ENCODE data around the gene HSD17B2.

DNA sequence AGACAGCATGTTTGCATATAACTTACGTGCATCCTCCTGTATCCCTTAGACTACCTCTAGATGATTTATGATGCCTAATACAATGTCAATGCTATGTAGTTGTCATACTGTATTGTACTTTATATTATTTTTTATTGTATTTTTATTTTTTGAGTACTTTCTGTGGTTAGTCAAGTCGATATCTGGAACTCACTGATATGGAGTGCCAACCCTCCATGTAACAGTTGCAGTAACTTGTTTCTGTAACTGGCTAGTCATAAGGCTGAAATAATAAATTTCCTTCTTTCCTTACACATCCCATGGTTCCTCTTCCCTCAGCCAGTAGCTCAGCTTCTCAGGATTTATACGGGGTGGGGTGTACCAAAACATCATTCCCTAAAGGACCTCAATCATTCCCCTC, 111.5 kb downstream of the HSD17B2 start:
- TF ChIP-seq, protein P1, sequence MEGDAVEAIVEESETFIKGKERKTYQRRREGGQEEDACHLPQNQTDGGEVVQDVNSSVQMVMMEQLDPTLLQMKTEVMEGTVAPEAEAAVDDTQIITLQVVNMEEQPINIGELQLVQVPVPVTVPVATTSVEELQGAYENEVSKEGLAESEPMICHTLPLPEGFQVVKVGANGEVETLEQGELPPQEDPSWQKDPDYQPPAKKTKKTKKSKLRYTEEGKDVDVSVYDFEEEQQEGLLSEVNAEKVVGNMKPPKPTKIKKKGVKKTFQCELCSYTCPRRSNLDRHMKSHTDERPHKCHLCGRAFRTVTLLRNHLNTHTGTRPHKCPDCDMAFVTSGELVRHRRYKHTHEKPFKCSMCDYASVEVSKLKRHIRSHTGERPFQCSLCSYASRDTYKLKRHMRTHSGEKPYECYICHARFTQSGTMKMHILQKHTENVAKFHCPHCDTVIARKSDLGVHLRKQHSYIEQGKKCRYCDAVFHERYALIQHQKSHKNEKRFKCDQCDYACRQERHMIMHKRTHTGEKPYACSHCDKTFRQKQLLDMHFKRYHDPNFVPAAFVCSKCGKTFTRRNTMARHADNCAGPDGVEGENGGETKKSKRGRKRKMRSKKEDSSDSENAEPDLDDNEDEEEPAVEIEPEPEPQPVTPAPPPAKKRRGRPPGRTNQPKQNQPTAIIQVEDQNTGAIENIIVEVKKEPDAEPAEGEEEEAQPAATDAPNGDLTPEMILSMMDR (IDR thresholded peaks at IDR 0.05) = no peak
- no peak for TF ChIP-seq POLR2AphosphoS5 (IDR thresholded peaks at IDR 0.05)
